Right atrium auricular region (tissue), 2 donors: ENCODE results near the gene INTU. TPM values are rescaled to one million over a fixed set of nuclear protein-coding genes. Genes with fewer than 3 reads are reported as not detected.

Experiments
- DNase-seq: peaks from one replicate; pipeline ENCODE4 v3.0.0-alpha.2; 2019; ENCODE audit warnings: low spot score
- H3K27ac ChIP-seq, 2 donors: fragments of 200-600 bp; sonication (generic); 1 replicate in 1 of 2; 2 replicates in 1 of 2; pipeline ENCODE4 v1.5.1; 2016 to 2019
- H3K27me3 ChIP-seq, 2 donors: fragments of 200-600 bp; sonication (generic); one replicate each; pipeline versions ENCODE4 v1.5.1 to v1.6.0; 2017 to 2019
- H3K36me3 ChIP-seq: fragments of 200-600 bp; sonication (generic); one replicate; pipeline ENCODE4 v1.5.1; 2016
- H3K4me1 ChIP-seq, 2 donors: fragments of 200-600 bp; sonication (generic); one replicate each; pipeline versions ENCODE4 v1.5.1 to v1.6.0; 2017 to 2019
- H3K4me3 ChIP-seq, 2 donors: fragments of 200-600 bp; sonication (generic); 1 replicate in 1 of 2; 2 replicates in 1 of 2; pipeline ENCODE4 v1.5.1; 2017 to 2019; ENCODE audit warnings: mild to moderate bottlenecking in 1 of 2, moderate library complexity in 1 of 2
- H3K9me3 ChIP-seq, 2 donors: fragments of 200-600 bp; sonication (generic); one replicate each; pipeline ENCODE4 v1.5.1; 2019
- total RNA-seq, 2 donors: library from RNA; depleted of rRNA; stranded (reverse); fragments of >200 nt; gene quantifications; one replicate each; pipeline ENCODE4 v1.1.0, GENCODE V29; 2016
- TF ChIP-seq, protein P1 (sequence below), 2 donors: fragments of 200-600 bp; sonication (generic); IDR thresholded peaks; one replicate each; pipeline ENCODE4 v1.5.1; 2019; ENCODE audit warnings: antibody characterized with exemption in 2 of 2

The INTU gene
- total RNA-seq, 2 donors from 2014 or later: 1.8 to 4.7 TPM

GRCh38 chr4:127708985-127709384 is 76.2 kb downstream of the INTU start:
- H3K4me1 ChIP-seq: no peaks in the 10 kb centered on the region
- no peak overlapping the region for H3K27ac ChIP-seq
- H3K27me3 ChIP-seq: no peaks in the 10 kb centered on the region
- DNase-seq: no peak
- H3K9me3 ChIP-seq: no peaks in the 10 kb centered on the region
- TF ChIP-seq, protein P1, sequence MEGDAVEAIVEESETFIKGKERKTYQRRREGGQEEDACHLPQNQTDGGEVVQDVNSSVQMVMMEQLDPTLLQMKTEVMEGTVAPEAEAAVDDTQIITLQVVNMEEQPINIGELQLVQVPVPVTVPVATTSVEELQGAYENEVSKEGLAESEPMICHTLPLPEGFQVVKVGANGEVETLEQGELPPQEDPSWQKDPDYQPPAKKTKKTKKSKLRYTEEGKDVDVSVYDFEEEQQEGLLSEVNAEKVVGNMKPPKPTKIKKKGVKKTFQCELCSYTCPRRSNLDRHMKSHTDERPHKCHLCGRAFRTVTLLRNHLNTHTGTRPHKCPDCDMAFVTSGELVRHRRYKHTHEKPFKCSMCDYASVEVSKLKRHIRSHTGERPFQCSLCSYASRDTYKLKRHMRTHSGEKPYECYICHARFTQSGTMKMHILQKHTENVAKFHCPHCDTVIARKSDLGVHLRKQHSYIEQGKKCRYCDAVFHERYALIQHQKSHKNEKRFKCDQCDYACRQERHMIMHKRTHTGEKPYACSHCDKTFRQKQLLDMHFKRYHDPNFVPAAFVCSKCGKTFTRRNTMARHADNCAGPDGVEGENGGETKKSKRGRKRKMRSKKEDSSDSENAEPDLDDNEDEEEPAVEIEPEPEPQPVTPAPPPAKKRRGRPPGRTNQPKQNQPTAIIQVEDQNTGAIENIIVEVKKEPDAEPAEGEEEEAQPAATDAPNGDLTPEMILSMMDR (IDR thresholded peaks at IDR 0.05): no peak
- no peak overlapping the region for H3K4me3 ChIP-seq
- H3K36me3 ChIP-seq: peaks cover 13% of the 10 kb centered on the region

- Histone ChIP-seq H3K9me3 (no peaks in the 10 kb centered on the region), H3K27ac (no peak overlapping the region), H3K27me3 (no peaks in the 10 kb centered on the region), H3K4me1 (no peaks in the 10 kb centered on the region), H3K4me3 (no peak overlapping the region), H3K36me3 (peaks cover 13% of the 10 kb centered on the region)
- DNase-seq: no peak
- TF ChIP-seq, protein P1 (IDR thresholded peaks at IDR 0.05): no peak
Measured at GRCh38 chr4:127709456-127709855, 76.7 kb downstream of the INTU start.

- no peaks in the 10 kb centered on the region for H3K36me3 ChIP-seq
- no peaks in the 10 kb centered on the region for H3K27me3 ChIP-seq
- DNase-seq: no peak
- H3K4me3 ChIP-seq: no peak within 1 kb of the TSS
- no peak within 1 kb of the TSS for H3K27ac ChIP-seq
- H3K9me3 ChIP-seq: no peaks in the 10 kb centered on the region
- TF ChIP-seq, protein P1 (IDR thresholded peaks at IDR 0.05): no peak
- no peaks in the 10 kb centered on the region for H3K4me1 ChIP-seq
Measured at GRCh38 chr4:127730142-127730913, 97.6 kb downstream of the INTU start, which contains the start of gene SLC25A31. Gene SLC25A31 (plus strand): TSS chr4:127730400. CDS start chr4:127730546, 146 bp downstream.

- Histone ChIP-seq H3K27ac (no peak overlapping the region), H3K9me3 (no peaks in the 10 kb centered on the region), H3K36me3 (no peaks in the 10 kb centered on the region), H3K27me3 (no peaks in the 10 kb centered on the region), H3K4me3 (no peak overlapping the region), H3K4me1 (no peaks in the 10 kb centered on the region)
- no peak for DNase-seq
- TF ChIP-seq, protein P1 (IDR thresholded peaks at IDR 0.05): no peak
Measured at GRCh38 chr4:127731406-127731805, 98.6 kb downstream of the INTU start.

- TF ChIP-seq, protein P1 (IDR thresholded peaks at IDR 0.05): peak; percentile 24 to 73
- no peak overlapping the region for H3K4me3 ChIP-seq
- no peaks in the 10 kb centered on the region for H3K4me1 ChIP-seq
- no peaks in the 10 kb centered on the region for H3K36me3 ChIP-seq
- no peak for DNase-seq
- no peak overlapping the region for H3K27ac ChIP-seq
- no peaks in the 10 kb centered on the region for H3K27me3 ChIP-seq
- no peaks in the 10 kb centered on the region for H3K9me3 ChIP-seq
Measured at GRCh38 chr4:127732623-127733328, 100.0 kb downstream of the INTU start.
